GM18868 (cell line): ENCODE measurements around the gene WSCD2.

ENCODE experiments used
- ATAC-seq: cut with Tn5 transposase; IDR thresholded peaks from one replicate; pipeline ENCODE4 v1.9.1; 2021; ENCODE audit warnings: mild to moderate bottlenecking, moderate library complexity; ENCODE audit not compliant: unreplicated experiment

The WSCD2 gene

GRCh38 chr12:108107293-108107692 is 21.8 kb upstream of the WSCD2 start:
- no peak for ATAC-seq

GRCh38 chr12:108109504-108109903 is 19.6 kb upstream of the WSCD2 start:
- ATAC-seq, result no peak

- ATAC-seq, result no peak
Observed at GRCh38 chr12:108109954-108110353, 19.1 kb upstream of the WSCD2 start.

- no peak for ATAC-seq
Observed at GRCh38 chr12:108110844-108111243, 18.2 kb upstream of the WSCD2 start.

- ATAC-seq, result no peak
Observed at GRCh38 chr12:108112832-108113556, 16.1 kb upstream of the WSCD2 start.

- ATAC-seq, result no peak
Observed at GRCh38 chr12:108115123-108116121, 13.7 kb upstream of the WSCD2 start.

- no peak for ATAC-seq
Observed at GRCh38 chr12:108116254-108116653, 12.8 kb upstream of the WSCD2 start.

GRCh38 chr12:108116699-108117098 is 12.4 kb upstream of the WSCD2 start:
- ATAC-seq, result no peak

GRCh38 chr12:108117163-108117849 is 11.8 kb upstream of the WSCD2 start:
- ATAC-seq, result no peak

- no peak for ATAC-seq
Observed at GRCh38 chr12:108117902-108118301, 11.2 kb upstream of the WSCD2 start.

GRCh38 chr12:108119126-108119973 is 9.7 kb upstream of the WSCD2 start:
- no peak for ATAC-seq

- ATAC-seq, result no peak
Observed at GRCh38 chr12:108119974-108120862, 8.9 kb upstream of the WSCD2 start.

- ATAC-seq, result no peak
Observed at GRCh38 chr12:108120863-108121165, 8.3 kb upstream of the WSCD2 start.

GRCh38 chr12:108121320-108121719 is 7.8 kb upstream of the WSCD2 start:
- no peak for ATAC-seq

GRCh38 chr12:108121728-108122471 is 7.2 kb upstream of the WSCD2 start:
- ATAC-seq, result no peak

- no peak for ATAC-seq
Observed at GRCh38 chr12:108122644-108123043, 6.4 kb upstream of the WSCD2 start.

- ATAC-seq, result no peak
Observed at GRCh38 chr12:108123402-108123801, 5.7 kb upstream of the WSCD2 start.

- ATAC-seq, result no peak
Observed at GRCh38 chr12:108125073-108125472, 4.0 kb upstream of the WSCD2 start.

GRCh38 chr12:108126212-108126611 is 2.9 kb upstream of the WSCD2 start:
- ATAC-seq, result no peak
